ENCODE results near the gene DAAM2.

DAAM2 gene

GRCh38 chr6:39861663-39862062, 69.5 kb downstream of the DAAM2 start:
- TF ChIP-seq CTCF (IDR thresholded peaks at IDR 0.05; ENCODE audit: low read depth, low read length): no peak
- DNase-seq (ENCODE audit: low read depth, low spot score): no peak
- in situ Hi-C loops (cut with HindIII; ENCODE audit: low sequenced_read_pairs): no loop called here
- H3K4me3 ChIP-seq (ENCODE audit: low read depth, low read length): no peak overlapping the region

- peak; percentile 42 for DNase-seq (ENCODE audit: low read depth, low spot score)
- in situ Hi-C loops (cut with HindIII; ENCODE audit: low sequenced_read_pairs): no loop called here
- H3K4me3 ChIP-seq (ENCODE audit: low read depth, low read length): no peak overlapping the region
- TF ChIP-seq CTCF (IDR thresholded peaks at IDR 0.05; ENCODE audit: low read depth, low read length): peak; percentile 76
Measured at GRCh38 chr6:39865011-39865888, 73.1 kb downstream of the DAAM2 start.

GRCh38 chr6:39867592-39867991, 75.4 kb downstream of the DAAM2 start:
- in situ Hi-C loops (cut with HindIII; ENCODE audit: low sequenced_read_pairs): no loop called here
- TF ChIP-seq CTCF (IDR thresholded peaks at IDR 0.05; ENCODE audit: low read depth, low read length): peak; percentile 24
- no peak for DNase-seq (ENCODE audit: low read depth, low spot score)
- no peak overlapping the region for H3K4me3 ChIP-seq (ENCODE audit: low read depth, low read length)

GRCh38 chr6:39870950-39871349, 78.8 kb downstream of the DAAM2 start:
- no peak for DNase-seq (ENCODE audit: low read depth, low spot score)
- H3K4me3 ChIP-seq (ENCODE audit: low read depth, low read length): no peak overlapping the region
- in situ Hi-C loops (cut with HindIII; ENCODE audit: low sequenced_read_pairs): no loop called here
- peak; percentile 8 for TF ChIP-seq CTCF (IDR thresholded peaks at IDR 0.05; ENCODE audit: low read depth, low read length)

- no peak overlapping the region for H3K4me3 ChIP-seq (ENCODE audit: low read depth, low read length)
- DNase-seq (ENCODE audit: low read depth, low spot score): no peak
- TF ChIP-seq CTCF (IDR thresholded peaks at IDR 0.05; ENCODE audit: low read depth, low read length): no peak
- in situ Hi-C loops (cut with HindIII; ENCODE audit: low sequenced_read_pairs): no loop called here
Measured at GRCh38 chr6:39873439-39873838, 81.3 kb downstream of the DAAM2 start.

- H3K4me3 ChIP-seq (ENCODE audit: low read depth, low read length): no peak overlapping the region
- TF ChIP-seq CTCF (IDR thresholded peaks at IDR 0.05; ENCODE audit: low read depth, low read length): no peak
- no peak for DNase-seq (ENCODE audit: low read depth, low spot score)
- in situ Hi-C loops (cut with HindIII; ENCODE audit: low sequenced_read_pairs): no loop called here
Measured at GRCh38 chr6:39876111-39876510, 83.9 kb downstream of the DAAM2 start.
